Endothelial cell of umbilical vein (primary cell): Measurements from ENCODE around the gene SEZ6L. TPM values are rescaled to one million over a fixed set of nuclear protein-coding genes. Genes with fewer than 3 reads are reported as not detected.

ENCODE experiments used
- BruUV-seq: library from RNA; stranded (reverse); fragments of 400-500 nt; replicated peaks from 2 replicates; lab custom pipeline; 2021; lab: Mats Ljungman, UMichigan
- CTCF ChIA-PET: fragments of 300-600, 350-600 bp; sonication (Branson Sonifier 250); formaldehyde crosslinking; loops from one replicate; lab custom pipeline; 2021; ENCODE audit warnings: antibody characterized with exemption, inconsistent platforms; lab: Charles Lee
- POLR2A ChIA-PET: fragments of 300-600, 350-600 bp; sonication (Branson Sonifier 250); formaldehyde crosslinking; loops from one replicate; lab custom pipeline; 2021; ENCODE audit warnings: antibody characterized with exemption, inconsistent platforms; lab: Charles Lee
- DNase-seq: peaks from one replicate; pipeline ENCODE4 v3.0.0-alpha.2; 2011; ENCODE audit warnings: low read depth, low spot score
- FAIRE-seq: peaks from 2 replicates; lab custom pipeline; 2011; peaks lifted over from hg19 to GRCh38; lab: Jason Lieb, UNC
- H2AFZ ChIP-seq: 2 replicates; pipeline ENCODE4 v1.6.0; 2012; ENCODE audit warnings: low read depth, low read length, control low read depth, inconsistent platforms
- H3K27ac ChIP-seq: 2 replicates; pipeline ENCODE4 v1.5.1; 2011; ENCODE audit warnings: low read depth, mild to moderate bottlenecking, control low read depth, low read length, moderate library complexity; ENCODE audit not compliant: insufficient read depth
- H3K27me3 ChIP-seq, 2 experiments: 2 replicates each; pipeline versions ENCODE4 v1.6.0 to v1.6.1; 2011; ENCODE audit warnings: low read length in 2 of 2, mixed read lengths in 1 of 2; ENCODE audit not compliant: control insufficient read depth in 2 of 2, insufficient read depth in 2 of 2
- H3K36me3 ChIP-seq, 2 experiments: 2 replicates in 1 of 2; 3 replicates in 1 of 2; pipeline ENCODE4 v1.5.1; 2011; ENCODE audit warnings: low read length in 2 of 2, mild to moderate bottlenecking in 1 of 2, moderate library complexity in 1 of 2; ENCODE audit not compliant: control insufficient read depth in 2 of 2, insufficient read depth in 2 of 2; ENCODE audit errors: extremely low read depth in 1 of 2
- H3K4me1 ChIP-seq: 3 replicates; pipeline ENCODE4 v1.5.1; 2011; ENCODE audit warnings: mild to moderate bottlenecking, low read length; ENCODE audit not compliant: control insufficient read depth, insufficient read depth; ENCODE audit errors: extremely low read depth
- H3K4me2 ChIP-seq: 2 replicates; pipeline ENCODE4 v1.6.1; 2011; ENCODE audit warnings: low read length, control low read depth, mixed read lengths; ENCODE audit not compliant: insufficient read depth
- H3K4me3 ChIP-seq, 3 experiments: fragments of 200-600 bp in 1 of 3; sonication (generic), shearing (Covaris generic) in 1 of 3; replicated peaks in 1 of 3; 2 replicates each; pipeline ENCODE4 v1.5.1; 2011 to 2016; ENCODE audit warnings: control low read depth in 3 of 3, low read length in 3 of 3, mild to moderate bottlenecking in 2 of 3, inconsistent platforms in 1 of 3, low read depth in 1 of 3, moderate library complexity in 1 of 3; ENCODE audit not compliant: insufficient read depth in 1 of 3
- H3K79me2 ChIP-seq: 2 replicates; pipeline ENCODE4 v1.6.0; 2012; ENCODE audit warnings: low read length, inconsistent platforms; ENCODE audit not compliant: control insufficient read depth, insufficient read depth
- H3K9ac ChIP-seq: replicated peaks from 2 replicates; pipeline ENCODE3; 2011; ENCODE audit warnings: low read length, control low read depth; ENCODE audit not compliant: insufficient read depth; ENCODE audit errors: extremely low read depth
- H3K9me1 ChIP-seq: replicated peaks from 3 replicates; pipeline ENCODE4 v1.6.0; 2011; ENCODE audit warnings: mild to moderate bottlenecking, low read length; ENCODE audit not compliant: control insufficient read depth, insufficient read depth; ENCODE audit errors: extremely low read depth
- H3K9me3 ChIP-seq: replicated peaks from 2 replicates; pipeline ENCODE4 v1.5.1; 2012; ENCODE audit warnings: low read length, inconsistent platforms; ENCODE audit not compliant: control insufficient read depth, insufficient read depth
- H4K20me1 ChIP-seq: replicated peaks from 2 replicates; pipeline ENCODE3; 2011; ENCODE audit warnings: mild to moderate bottlenecking, low read length; ENCODE audit not compliant: control insufficient read depth, insufficient read depth; ENCODE audit errors: extremely low read depth
- EZH2 ChIP-seq: IDR thresholded peaks from 2 replicates; pipeline ENCODE4 v1.6.1; 2012; ENCODE audit warnings: borderline replicate concordance, low read depth, mild to moderate bottlenecking, moderate library complexity, low read length, inconsistent platforms; ENCODE audit not compliant: severe bottlenecking
- FOS ChIP-seq: IDR thresholded peaks from 2 replicates; pipeline ENCODE4 v1.6.1; 2011; ENCODE audit warnings: mild to moderate bottlenecking, low read length, moderate library complexity, borderline replicate concordance; ENCODE audit not compliant: insufficient read depth
- GATA2 ChIP-seq: IDR thresholded peaks from 2 replicates; pipeline ENCODE4 v1.7.0; 2011; ENCODE audit warnings: low read depth, mild to moderate bottlenecking, moderate library complexity, mixed read lengths, low read length; ENCODE audit not compliant: insufficient read length, insufficient read depth
- JUN ChIP-seq: IDR thresholded peaks from 2 replicates; pipeline ENCODE4 v1.6.1; 2011; ENCODE audit warnings: borderline replicate concordance, low read depth; ENCODE audit not compliant: insufficient read length, insufficient read depth
- MAX ChIP-seq: IDR thresholded peaks from 2 replicates; pipeline ENCODE4 v1.6.1; 2011; ENCODE audit not compliant: insufficient read depth, insufficient read length
- MYC ChIP-seq: IDR thresholded peaks from one replicate; pipeline ENCODE4 v1.6.1; 2011; ENCODE audit warnings: mild to moderate bottlenecking, low read depth, low read length
- POLR2A ChIP-seq: IDR thresholded peaks from 2 replicates; pipeline ENCODE4 v1.6.1; 2012; ENCODE audit warnings: low read depth, mild to moderate bottlenecking, control low read depth, low read length
- POLR2AphosphoS5 ChIP-seq: IDR thresholded peaks from 2 replicates; pipeline ENCODE4 v1.6.1; 2012; ENCODE audit warnings: low read depth, mild to moderate bottlenecking, control low read depth, low read length, moderate library complexity; ENCODE audit not compliant: insufficient read depth
- dilution Hi-C: fragments of 300-500 bp; cut with MboI; formaldehyde crosslinking; loops from one replicate; pipeline ENCODE4 v1.15.0; 2019; ENCODE audit warnings: low sequenced_read_pairs; ENCODE audit not compliant: extremely low pct_ligation_motif_present
- intact Hi-C: fragments of 100-400 bp; cut with micrococcal nuclease; formaldehyde crosslinking; loops from one replicate; pipeline ENCODE4 v1.10.0; 2022
- polyA plus RNA-seq, 4 experiments: library from polyadenylated mRNA; depleted of rRNA in 3 of 4; stranded (reverse) in 3 of 4; unstranded in 1 of 4; fragments of >200 nt; gene quantifications; 2 replicates each; pipeline versions ENCODE4 v1.2.1 to v1.2.3, GENCODE V29; 2011 to 2012; ENCODE audit warnings: missing spikeins in 1 of 4
- total RNA-seq: library from RNA; stranded (reverse); gene quantifications from 2 replicates; pipeline ENCODE4 v1.2.3, GENCODE V29; 2021
- TF ChIP-seq, protein P1 (sequence below), 2 donors: IDR thresholded peaks; 1 replicate in 1 of 2; 2 replicates in 1 of 2; pipeline ENCODE4 v1.5.1; 2011; ENCODE audit warnings: low read length in 2 of 2, mild to moderate bottlenecking in 2 of 2, moderate library complexity in 2 of 2, control low read depth in 1 of 2, inconsistent platforms in 1 of 2, low read depth in 1 of 2; ENCODE audit not compliant: insufficient read depth in 1 of 2; ENCODE audit errors: extremely low read depth in 1 of 2

Gene SEZ6L
- total and polyA plus RNA-seq, 2 donors (not counting 3 experiments of a cell fraction or from before 2014, with no cell fraction given): not detected

GRCh38 chr22:26417406-26417805 lies 248.1 kb downstream of the SEZ6L start:
- ChIA-PET CTCF (interaction anchor here (1.4 kb wide), 1 partner anchor 50 kb away, joined by 3 read pairs; no protein-coding TSS in a partner anchor), POLR2A (no interaction called here)
- no peak overlapping the region for H3K4me3 ChIP-seq

DNA sequence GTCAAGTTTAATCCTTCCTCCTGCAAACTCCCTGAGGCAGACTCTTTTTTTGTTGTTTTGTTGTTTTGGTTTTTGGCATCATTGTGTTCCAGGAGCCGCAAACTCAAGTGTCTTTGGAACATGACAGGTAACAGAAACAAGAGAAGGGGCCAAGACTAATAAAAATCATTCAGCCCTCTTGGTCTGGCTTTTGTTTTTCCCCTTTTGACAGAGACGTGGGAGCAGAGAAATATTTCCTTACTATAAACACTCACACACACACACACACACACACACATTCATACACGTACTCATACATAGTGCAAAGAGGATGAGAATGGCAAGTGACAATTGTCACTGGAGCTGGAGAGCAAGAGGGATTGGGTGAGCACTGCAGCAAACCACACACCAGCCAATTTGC lies 249.4 kb downstream of the SEZ6L start:
- Histone ChIP-seq H3K36me3 (no peaks in the 10 kb centered on the region), H3K4me2 (no peak overlapping the region), H3K27me3 (peaks cover 25 to 32% of the 10 kb centered on the region in 2 experiments), H3K4me1 (no peaks in the 10 kb centered on the region), H2AFZ (no peak overlapping the region), H3K79me2 (no peaks in the 10 kb centered on the region), H4K20me1 (no peaks in the 10 kb centered on the region), H3K27ac (no peak overlapping the region), H3K9ac (no peak overlapping the region), H3K9me1 (no peaks in the 10 kb centered on the region), H3K4me3 (no peak overlapping the region), H3K9me3 (no peaks in the 10 kb centered on the region)
- no peak for TF ChIP-seq FOS
- no peak for TF ChIP-seq MYC
- no peak for TF ChIP-seq MAX
- TF ChIP-seq GATA2: no peak
- TF ChIP-seq, protein P1, sequence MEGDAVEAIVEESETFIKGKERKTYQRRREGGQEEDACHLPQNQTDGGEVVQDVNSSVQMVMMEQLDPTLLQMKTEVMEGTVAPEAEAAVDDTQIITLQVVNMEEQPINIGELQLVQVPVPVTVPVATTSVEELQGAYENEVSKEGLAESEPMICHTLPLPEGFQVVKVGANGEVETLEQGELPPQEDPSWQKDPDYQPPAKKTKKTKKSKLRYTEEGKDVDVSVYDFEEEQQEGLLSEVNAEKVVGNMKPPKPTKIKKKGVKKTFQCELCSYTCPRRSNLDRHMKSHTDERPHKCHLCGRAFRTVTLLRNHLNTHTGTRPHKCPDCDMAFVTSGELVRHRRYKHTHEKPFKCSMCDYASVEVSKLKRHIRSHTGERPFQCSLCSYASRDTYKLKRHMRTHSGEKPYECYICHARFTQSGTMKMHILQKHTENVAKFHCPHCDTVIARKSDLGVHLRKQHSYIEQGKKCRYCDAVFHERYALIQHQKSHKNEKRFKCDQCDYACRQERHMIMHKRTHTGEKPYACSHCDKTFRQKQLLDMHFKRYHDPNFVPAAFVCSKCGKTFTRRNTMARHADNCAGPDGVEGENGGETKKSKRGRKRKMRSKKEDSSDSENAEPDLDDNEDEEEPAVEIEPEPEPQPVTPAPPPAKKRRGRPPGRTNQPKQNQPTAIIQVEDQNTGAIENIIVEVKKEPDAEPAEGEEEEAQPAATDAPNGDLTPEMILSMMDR (IDR thresholded peaks at IDR 0.05; ENCODE audit: extremely low read depth in 1 of 2, insufficient read depth in 1 of 2, low read depth in 1 of 2, low read length in 2 of 2): no peak
- TF ChIP-seq POLR2A: no peak
- no peak for TF ChIP-seq JUN
- no peak for TF ChIP-seq POLR2AphosphoS5
- TF ChIP-seq EZH2: no peak
- intact Hi-C loops (no loop called here), dilution Hi-C loops (no loop called here)
- ChIA-PET CTCF (interaction anchor here (1.2 to 1.6 kb wide), 3 partner anchors 13 to 52 kb away, joined by 3 to 4 read pairs (median 3); no protein-coding TSS in a partner anchor), POLR2A (no interaction called here)
- no peak for FAIRE-seq
- DNase-seq: no peak
- BruUV-seq: no TSS peak

More at GRCh38 chr22:26417406-26417805, 248.1 kb downstream of the SEZ6L start:
- H3K9me3 ChIP-seq: no peaks in the 10 kb centered on the region
- intact Hi-C loops (no loop called here), dilution Hi-C loops (no loop called here)
- no TSS peak for BruUV-seq
- no peaks in the 10 kb centered on the region for H3K79me2 ChIP-seq
- H3K27ac ChIP-seq: no peak overlapping the region
- no peak overlapping the region for H3K9ac ChIP-seq
- no peaks in the 10 kb centered on the region for H3K4me1 ChIP-seq
- no peak for FAIRE-seq
- no peaks in the 10 kb centered on the region for H4K20me1 ChIP-seq
- H3K36me3 ChIP-seq: no peaks in the 10 kb centered on the region
- H3K27me3 ChIP-seq: peaks cover 30 to 37% of the 10 kb centered on the region in 2 experiments
- DNase-seq: no peak
- no peaks in the 10 kb centered on the region for H3K9me1 ChIP-seq
- TF ChIP-seq MYC (no peak), JUN (no peak), POLR2A (no peak)
- TF ChIP-seq, protein P1 (IDR thresholded peaks at IDR 0.05; ENCODE audit: extremely low read depth in 1 of 2, insufficient read depth in 1 of 2, low read depth in 1 of 2, low read length in 2 of 2): no peak
- H2AFZ ChIP-seq: no peak overlapping the region
- no peak overlapping the region for H3K4me2 ChIP-seq
